Measurements from ENCODE around the gene OBSL1.

- TF ChIP-seq TARDBP (IDR thresholded peaks at IDR 0.05) (no peak), HDGF (IDR thresholded peaks at IDR 0.05; ENCODE audit: borderline replicate concordance) (no peak), FOXA1 (IDR thresholded peaks at IDR 0.05) (no peak), BHLHE40 (IDR thresholded peaks at IDR 0.05; ENCODE audit: borderline replicate concordance) (no peak), SUZ12 (IDR thresholded peaks at IDR 0.05) (no peak), SP1 (IDR thresholded peaks at IDR 0.05) (no peak), ELF4 (IDR thresholded peaks at IDR 0.05) (no peak), FOXK2 (IDR thresholded peaks at IDR 0.05) (no peak), FOXM1 (IDR thresholded peaks at IDR 0.05; ENCODE audit: borderline replicate concordance) (no peak), LEF1 (IDR thresholded peaks at IDR 0.05; ENCODE audit: borderline replicate concordance) (no peak), L3MBTL2 (conservative IDR thresholded peaks at IDR 0.05) (no peak), PKNOX1 (IDR thresholded peaks at IDR 0.05) (no peak), NFRKB (IDR thresholded peaks at IDR 0.05) (no peak)
Measured at GRCh38 chr2:219611306-219611705, 40.0 kb upstream of the OBSL1 start.
